Hematopoietic multipotent progenitor cell treated with erythropoietin and hydrocortisone succinate and interleukin-3 and kit ligand, for 17 days (in vitro differentiated cells): ENCODE measurements around the gene COL23A1.

Experiments
- DNase-seq: peaks from one replicate; pipeline ENCODE4 v3.0.0-alpha.2; 2015; ENCODE audit warnings: low spot score

Gene COL23A1

DNA sequence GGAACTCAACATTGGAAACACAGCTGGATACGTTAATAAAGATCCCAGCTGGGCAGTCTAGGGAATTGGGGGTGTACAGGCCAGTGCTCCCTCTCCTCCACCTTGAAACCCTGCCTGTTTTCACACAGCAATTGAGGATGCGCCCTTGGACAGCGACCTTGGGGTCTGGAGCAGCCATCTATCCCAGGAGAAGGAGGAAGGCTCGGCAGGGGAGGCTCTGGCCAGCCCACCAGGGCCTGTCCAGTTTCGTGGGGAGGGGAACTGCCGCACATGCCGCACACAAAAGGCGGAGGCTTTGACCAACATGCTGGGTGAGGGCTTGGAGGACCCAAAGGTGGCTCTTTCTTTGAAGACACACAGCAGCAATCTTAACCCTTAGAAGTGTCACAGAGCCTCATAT, 1.4 kb downstream of the COL23A1 start:
- DNase-seq: no peak

DNA sequence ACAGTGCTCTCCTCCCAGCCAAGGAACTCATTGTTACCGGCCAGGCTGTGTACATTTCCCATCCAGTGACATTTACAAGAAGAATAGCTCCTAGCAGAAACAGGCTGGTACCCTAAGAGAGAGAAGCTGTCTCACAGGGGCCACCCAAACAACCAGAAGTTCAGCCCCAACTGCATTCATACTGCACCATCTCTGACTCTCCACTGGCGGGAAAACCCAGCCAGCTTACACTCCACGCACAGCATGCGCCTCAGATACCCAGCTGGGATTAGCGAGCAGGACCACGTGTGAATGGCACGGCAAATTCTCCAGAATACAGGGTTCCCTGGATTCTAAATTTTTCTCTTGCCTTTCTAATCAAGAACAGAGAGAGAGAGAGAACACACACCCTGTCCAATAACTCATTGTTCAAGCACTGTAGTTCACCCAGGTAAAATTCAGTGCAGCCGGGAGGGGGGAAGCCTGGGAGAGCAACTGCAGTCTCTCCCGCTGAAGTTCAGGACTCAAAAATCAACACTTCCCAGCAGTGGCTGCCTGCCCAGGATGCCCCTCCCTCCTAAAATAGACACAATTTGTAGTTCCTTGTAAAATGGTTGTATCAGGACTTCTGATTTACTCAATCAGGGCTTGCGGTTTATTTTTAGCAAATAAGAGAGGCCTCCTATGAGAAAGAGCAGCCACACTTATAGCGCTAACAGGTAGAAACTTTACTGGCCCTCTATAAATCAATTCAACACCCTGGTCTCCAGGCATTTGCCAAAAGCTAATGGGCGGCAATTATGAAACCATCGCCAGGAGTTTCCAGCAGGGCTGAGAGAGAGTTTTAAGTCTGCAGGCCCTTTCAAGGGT, 2.2 kb downstream of the COL23A1 start:
- DNase-seq: no peak

DNA sequence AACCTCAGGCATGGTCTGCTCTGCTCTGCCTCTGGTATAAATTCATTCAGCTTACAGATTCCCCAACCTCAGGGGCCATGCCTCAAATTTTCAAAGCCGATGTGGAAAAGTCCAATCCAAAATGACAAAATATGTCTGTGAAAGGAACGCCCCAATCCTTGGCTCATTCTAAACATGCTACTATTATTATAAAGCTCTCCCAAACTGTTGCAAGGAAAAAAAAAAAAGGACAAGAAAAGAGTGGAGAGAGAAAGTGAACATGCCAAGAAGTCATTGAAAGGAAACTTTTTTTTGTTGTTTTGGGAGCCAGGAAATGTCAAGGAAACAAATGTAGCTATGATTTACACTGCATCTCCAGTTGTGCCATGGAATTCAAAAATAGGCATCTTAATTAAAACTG, 3.8 kb downstream of the COL23A1 start:
- no peak for DNase-seq

DNA sequence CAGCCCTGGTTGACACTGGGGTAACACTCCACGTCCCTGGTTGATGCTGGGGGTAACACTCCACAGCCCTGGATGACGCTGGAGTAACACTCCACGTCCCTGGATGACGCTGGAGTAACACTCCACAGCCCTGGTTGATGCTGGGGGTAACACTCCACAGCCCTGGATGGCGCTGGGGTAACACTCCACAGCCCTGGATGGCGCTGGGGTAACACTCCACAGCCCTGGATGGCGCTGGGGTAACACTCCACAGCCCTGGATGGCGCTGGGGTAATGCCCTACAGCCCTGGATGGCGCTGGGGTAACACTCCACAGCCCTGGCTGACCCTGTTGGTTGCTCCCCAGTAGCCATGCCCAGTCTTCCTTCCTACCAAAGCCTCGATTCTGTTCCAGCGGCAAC, 4.8 kb downstream of the COL23A1 start:
- DNase-seq: peak; percentile 54

DNA sequence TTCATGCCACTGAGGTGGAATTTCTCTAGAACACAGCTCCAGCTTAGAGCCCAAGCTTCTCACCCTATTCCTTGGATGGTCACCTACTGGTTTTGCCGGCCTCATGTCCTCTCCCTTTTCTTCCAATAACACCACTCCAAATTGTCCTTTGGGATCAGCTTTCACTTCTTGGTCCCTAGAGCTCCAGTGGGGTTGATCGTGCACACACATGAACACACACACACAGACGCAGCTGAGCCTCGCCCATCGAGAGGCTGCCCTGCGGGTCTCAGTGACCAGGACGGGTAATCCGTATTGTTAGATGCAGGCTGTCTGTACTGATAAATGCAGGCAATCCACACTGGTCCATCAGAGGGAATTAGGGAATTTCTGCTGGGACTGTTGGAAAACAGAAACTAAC, 6.9 kb downstream of the COL23A1 start:
- DNase-seq: no peak

DNA sequence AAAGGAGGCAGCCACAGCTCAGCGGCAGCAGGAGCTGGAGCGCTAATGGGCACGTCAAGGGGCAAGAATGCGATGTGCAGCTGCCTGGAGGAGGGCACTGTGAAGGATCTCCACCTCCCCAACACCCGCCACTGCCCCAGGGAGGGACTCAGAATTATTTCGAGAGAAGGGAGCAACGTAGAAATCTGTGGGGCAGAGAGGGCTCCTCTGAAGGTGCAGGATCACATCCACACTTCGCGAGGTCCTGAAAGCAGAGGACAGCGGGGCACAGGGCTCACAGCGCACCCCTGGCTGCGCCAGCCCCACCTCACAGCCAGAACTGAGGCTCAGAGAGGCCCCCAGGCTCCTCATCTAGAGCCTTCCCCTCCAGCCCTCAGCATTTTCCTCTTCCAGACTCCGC, 7.9 kb downstream of the COL23A1 start:
- DNase-seq: no peak

DNA sequence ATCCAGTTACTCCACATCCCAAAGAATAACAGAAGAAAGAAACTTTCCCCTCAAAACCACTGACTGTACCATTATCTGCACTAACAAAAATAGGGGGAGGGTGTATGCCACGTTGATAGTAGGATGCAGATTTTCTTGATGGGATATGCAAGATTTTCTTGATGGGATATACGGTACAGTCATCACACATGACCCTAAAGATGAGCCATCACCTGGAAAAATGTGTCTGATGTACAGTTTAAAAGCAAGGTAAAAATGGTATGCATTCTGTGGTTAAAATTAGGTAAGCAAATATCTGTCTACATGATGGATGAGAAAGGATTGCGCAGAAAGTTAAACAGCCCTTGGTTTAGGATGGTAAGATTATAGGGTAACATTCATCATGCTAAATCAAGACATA, 8.6 kb downstream of the COL23A1 start:
- DNase-seq: no peak

DNA sequence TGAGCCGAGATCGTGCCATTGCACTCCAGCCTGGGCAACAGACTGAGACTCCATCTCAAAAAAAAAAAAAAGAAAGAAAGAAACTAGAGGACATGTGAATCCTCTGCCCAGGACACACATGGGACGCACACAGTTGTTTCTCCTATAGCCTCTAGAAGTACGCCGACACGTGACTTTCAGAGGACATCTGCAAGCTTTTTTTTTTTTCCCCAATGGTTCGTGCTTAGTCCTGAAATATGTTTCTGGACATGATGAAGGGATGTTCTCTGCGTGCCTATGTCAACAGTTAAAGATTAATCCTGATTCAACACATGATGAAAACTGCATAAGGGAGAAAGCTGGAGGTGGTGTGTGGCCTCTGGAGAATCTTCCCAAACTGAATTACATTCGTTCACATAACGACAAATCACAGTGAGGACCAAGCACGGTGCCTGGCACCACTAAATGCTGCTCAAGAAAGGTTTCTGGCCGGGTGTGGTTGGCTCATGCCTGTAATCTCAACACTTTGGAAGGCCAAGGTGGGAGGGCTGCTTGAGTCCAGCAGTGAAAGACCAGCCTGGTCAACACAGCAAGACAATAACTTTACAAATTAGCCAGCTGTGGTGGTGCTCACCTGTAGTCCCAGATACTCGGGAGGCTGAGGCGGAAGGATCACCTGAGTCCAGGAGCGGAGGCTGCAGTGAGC, 9.8 kb downstream of the COL23A1 start:
- DNase-seq: no peak

DNA sequence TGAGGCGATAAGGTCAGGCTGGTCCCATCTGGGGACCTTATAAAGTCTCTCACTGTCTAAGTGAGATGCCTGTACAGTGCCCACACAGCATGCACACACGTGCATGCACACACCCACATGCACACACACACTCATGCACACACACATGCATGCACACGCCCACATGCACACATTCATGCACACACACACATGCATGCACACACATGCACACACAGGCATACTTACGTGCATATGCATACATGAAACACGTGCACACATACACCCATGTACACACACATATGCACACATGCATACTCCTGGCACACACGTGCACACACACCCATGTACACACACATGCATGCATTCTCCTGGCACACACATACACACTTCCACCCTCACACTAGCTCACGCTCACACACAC, 12.2 kb downstream of the COL23A1 start:
- DNase-seq: no peak

DNA sequence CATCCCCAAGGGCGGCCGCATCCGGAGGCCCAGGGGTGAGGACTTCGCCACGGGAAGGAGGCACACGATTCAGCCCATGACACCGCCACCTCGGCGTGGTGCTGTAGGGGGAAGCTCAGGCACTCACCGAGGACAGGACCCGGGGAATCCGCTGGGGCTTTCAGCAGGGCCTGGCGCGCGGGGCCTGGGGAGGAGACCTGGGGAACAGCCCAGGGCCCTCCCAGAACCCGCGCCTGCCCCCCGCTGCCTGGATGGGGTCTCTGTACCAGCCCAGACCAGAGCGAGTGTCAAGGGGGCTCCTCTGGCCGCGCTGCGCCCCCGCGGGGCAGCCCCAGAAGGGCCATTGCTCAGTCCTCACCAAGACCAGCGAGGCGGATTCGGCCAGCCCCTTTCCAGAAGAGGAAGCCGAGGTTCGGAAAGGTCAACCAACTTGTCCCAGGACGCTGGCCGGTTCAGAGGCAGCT, 12.8 kb downstream of the COL23A1 start:
- no peak for DNase-seq

DNA sequence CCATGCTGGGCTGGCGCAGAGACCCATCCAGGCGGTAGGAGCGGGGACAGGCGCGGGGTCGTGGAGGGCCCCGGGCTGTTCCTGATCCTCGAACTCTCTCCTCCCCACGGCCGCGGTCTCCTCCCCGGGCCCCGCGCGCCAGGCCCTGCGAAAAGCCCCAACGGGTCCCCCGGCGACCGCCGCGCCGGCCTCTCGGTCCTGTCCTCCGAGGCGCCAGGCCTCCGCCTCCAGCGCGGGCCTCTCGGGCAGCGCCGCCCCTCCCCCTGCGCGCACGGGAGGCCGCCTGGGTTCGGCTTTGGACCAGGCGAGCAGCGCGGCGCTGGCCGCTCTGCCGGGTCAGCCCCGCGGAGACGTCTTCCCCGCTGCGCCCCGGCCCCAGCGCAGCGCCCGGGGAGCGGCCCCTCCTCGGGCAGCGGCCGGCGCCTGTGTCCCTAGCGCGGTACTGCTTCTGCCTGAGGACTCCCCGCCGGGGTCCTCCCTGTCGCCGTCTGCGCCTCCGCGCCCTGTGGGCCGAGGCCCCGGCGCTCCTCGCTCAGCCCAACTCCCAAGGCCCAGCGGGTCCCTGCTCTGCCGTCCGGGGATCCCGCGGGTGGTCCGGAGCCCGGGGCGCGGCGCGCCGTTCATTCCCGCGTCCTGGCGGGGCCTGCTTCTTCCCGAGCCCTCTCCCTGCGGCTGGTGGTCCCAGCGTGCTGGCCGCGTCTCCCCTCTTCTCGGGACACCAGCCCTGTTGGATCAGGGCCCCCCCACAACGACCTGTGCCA, 13.4 kb downstream of the COL23A1 start:
- no peak for DNase-seq

DNA sequence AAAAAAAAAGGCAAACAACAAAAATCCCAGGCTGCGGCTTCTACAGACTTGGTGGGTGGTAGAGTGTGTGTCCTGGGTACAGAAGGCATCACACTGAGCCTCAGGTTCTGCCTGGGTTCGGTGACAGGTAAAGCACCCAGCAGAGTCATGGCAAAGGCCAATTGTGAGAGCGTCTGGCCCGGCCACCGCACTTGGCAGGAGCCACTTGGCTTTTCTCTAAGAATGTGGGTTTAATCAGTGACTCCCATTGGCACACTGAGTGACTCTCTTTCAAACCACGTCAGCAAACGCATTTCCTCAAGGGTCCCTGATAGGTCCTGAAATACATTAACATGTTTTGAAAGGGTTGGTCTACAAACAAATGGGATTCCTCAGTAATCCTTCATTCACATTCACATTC, 17.0 kb downstream of the COL23A1 start:
- DNase-seq: no peak

DNA sequence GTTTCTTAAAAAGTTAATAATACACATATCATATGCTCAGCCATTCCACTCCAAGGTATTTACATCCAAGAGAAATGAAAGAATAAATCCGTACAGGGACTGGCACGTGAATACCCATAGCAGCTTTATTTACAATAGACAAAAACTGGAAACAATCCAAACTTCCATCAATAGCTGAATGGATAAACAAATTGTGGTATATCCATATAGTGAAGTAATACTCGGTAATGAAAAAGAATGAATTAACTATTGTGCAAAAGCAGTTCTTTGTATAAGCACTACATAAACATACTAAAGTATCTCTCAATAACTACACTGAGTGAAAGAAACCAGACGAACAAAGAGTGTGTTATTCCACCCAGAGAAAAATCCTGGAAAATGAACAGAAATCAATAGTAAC, 17.6 kb downstream of the COL23A1 start:
- DNase-seq: no peak

DNA sequence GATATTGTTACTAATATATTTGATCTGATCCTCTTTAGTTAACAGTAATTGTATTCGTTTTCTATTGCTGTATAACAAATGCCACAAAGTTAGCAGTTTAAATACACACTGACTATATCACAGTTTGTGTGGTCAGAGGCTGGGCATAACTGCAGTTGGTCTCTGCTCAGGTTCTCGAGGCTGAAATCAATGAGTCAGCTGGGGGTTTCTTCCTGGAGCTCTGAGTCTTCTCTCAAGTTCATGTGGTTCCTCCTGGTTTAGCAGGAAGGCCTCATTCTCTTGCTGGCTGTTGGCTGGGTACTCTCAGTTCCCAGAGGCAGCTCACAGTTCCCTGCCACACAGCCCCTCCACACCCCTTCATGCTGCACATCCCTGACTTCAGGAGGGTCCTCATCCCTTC, 20.7 kb downstream of the COL23A1 start:
- DNase-seq: no peak

DNA sequence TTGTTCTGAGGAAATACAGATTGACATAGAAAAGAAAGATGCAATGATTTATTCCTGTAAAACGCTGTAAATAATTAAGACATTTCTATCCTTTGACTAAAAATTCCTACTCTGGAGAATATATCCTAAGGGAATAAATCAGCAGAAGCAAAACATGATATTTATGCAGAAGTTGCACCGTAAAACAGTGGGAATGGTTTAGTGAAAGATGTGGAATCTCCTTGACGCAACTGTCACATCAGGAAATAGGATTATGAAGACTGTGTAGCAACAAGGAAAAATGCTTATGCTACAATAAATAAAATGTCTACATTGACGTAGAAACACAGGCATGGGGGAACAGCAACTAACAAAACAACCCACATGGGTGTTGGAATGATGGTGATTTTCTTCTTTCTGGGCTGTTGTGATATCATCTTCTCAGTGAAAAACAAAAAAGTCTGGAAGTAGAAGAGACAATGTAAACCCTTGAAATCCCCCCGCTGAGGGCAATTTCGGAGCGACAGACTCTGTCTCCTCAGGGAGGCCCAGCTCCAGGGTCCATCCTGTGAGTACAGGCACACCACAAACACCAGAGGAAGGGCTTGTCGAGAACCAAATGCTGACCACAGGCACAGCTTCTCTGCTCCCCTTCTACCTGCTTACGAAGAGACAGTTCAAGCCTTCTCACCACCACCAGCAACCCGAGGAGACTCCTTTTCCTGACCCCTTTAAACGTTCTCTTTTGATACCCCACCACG, 25.2 kb downstream of the COL23A1 start:
- no peak for DNase-seq

DNA sequence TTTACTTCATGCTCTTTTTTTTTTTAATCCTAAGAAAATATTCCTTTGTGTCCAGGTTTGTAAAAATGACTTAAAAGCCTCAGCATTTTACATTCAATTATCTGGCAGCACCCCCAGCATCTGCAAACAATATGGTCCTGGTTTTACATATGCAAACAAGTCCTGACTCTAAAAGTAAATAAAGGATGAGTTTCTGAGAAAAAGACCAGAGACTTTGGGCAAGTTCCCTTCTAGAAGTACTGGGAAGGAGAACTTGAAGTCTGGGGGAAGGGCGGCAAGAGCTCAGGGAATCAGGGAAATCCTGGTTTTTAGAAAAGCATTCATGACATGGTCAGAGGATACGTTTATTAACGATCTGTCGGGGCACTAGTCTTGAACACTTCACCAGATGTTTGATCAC, 25.8 kb downstream of the COL23A1 start:
- no peak for DNase-seq

DNA sequence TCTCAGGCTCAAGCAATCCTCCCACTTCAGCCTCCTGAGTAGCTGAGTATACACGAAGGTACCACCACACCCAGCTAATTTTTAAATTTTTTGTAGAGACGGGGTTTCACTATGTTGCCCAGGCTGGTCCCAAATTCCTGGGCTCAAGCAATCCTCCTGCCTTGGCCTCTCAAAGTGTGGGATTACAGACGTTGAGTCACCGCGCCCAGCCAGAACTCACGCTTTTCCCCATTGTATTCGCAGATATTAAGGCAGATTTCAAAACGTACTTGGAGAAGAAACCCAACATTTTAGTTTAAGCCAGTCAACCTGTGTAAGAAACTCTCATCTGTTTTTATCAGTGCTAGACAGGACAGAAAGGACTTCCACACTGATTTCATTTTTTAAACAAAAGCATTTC, 26.6 kb downstream of the COL23A1 start:
- no peak for DNase-seq

DNA sequence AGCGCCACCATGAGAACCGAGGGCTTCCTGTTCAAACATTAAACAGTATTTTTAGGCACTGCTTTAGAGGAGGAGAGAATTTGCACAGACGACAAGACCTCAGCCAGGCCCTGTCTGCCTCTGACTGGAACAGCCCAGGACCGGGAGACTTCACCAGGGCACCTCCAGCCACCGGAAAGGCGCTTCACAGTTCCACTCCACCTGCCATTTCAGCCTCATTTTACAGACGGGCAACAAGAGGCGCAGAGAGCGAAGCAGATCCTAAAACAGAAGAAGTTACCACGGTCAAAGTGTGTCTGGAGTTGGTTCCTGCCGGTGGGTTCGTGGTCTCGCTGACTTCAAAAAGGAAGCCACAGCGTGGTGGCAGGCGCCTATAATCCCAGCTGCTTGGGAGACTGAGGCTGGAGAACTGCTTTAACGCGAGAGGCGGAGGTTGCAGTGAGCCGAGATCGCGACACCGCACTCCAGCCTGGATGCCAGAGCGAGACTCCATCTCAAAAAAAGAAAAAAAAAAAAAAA, 28.4 kb downstream of the COL23A1 start:
- DNase-seq: no peak

DNA sequence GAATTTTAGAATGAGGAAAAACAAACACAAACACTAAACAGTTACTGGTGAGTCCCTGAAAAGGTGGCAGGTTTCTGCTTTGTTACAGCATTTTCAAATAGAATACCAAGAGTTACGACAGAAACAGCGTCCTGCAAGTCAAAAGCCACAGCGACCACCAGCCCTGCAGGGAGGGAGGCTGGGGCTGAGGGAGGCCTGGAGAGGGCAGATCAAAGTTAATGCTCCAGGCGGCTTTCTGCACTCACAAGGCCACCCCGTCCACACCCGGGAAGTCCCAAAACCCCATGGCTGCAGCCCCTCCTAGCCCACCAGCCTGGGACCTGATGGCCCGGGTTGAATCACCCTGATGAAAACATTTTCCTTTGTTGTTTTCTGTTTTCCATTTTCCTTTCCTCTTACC, 29.3 kb downstream of the COL23A1 start:
- no peak for DNase-seq

DNA sequence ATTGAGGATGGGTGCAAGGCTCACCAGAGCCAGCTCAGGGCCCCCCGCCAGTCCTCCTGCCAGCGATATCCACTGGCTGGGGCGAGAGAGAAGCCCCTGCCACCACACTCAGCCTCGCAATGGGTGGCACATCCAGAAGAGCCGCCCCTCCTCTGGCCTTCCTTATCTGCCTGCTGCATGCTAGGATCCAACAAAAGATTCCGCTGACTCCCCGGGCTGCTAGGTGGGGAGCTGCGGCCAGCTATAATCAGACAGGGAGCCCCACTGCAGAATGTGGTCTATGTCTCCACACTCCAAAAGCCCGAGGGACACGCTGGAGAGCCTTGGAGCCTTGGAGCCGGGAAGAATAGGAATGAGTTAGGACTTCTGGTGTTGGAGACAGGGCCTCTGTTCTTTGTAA, 32.8 kb downstream of the COL23A1 start:
- no peak for DNase-seq

DNA sequence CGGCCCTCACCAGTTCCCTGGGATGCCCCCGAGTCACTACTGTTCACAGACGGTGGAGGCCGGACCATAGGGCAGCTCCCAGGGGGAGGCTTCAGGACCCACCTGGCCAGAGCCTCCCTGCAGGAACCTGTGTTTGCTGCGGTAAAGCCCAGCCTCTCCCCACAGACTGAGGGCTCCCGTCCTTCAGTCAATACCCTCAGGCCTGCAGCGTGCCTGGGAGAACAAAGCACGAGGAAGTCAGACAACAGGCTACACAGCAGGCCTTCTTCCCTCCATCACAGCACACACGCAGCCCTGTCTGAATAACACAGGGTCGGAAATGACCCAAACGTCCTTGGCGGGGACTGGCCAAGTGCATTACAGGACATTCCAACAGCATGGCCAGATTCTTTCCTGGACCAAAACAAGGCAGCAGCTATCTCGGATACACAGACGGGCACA, 34.4 kb downstream of the COL23A1 start:
- DNase-seq: no peak

DNA sequence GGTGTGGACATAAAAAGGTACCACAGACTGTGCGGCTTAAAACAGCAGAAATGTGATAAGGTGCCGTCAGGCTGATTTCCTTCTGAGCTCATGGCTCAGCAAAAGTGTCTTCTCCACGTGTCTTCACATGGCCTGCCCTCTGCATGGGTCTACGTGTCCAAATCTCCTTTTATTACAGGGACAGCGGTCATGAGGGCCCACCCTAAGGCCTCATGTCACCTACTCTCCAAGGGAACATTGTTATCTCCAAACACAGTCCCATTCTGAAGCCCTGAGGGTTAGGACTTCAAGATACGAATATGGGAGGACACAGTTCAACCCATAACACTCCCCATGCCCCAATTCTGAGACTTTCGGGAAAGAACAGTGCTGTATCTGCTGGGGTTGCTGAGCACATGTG, 35.2 kb downstream of the COL23A1 start:
- DNase-seq: no peak
